Measurements from ENCODE around the gene DNM3. TPM values are rescaled to one million over a fixed set of nuclear protein-coding genes. Genes with fewer than 3 reads are reported as not detected.

The DNM3 gene
- total RNA-seq, 1 experiment from 2014 or later, result 0.11 TPM

DNA sequence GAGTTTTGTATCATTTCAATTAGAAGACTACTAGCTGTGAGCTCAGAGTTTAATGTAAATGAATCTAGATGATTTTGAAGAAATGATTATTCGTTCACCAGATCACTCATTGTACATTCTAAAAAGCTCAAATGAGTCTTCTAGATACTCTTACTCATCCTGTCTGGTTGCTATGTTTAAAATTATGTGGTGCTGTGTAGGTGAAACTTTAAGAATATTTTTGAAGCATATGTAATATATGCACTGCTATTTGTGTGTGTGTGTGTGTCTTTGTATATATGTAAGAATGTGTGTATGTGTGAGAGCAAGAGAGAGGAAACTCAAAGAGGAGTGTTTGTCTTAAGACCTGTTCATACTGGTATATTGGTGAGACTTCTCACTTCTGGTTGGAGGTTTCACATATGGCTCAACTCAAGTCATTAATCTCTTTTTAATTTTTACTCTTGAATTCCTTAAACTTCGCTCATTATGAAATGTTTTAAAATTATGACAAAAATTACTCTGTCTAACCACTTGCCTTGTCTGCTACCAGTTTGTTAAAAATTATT is 570.6 kb downstream of the DNM3 start:
- no peaks in the 10 kb centered on the region for H3K27me3 Mint-ChIP-seq (ENCODE audit: insufficient read depth, unreplicated experiment)
- Histone ChIP-seq H3K27me3 (replicated peaks; ENCODE audit: control insufficient read depth, insufficient read depth, low read length) (no peaks in the 10 kb centered on the region), H3K4me1 (no peaks in the 10 kb centered on the region), H3K36me3 (ENCODE audit: control insufficient read depth, insufficient read depth, low read length) (no peaks in the 10 kb centered on the region), H3K9me3 (no peaks in the 10 kb centered on the region), H3K4me3 (ENCODE audit: low read depth, low read length) (no peak overlapping the region)
- POLR2A ChIA-PET, result no interaction called here
- CTCF ChIA-PET, result no interaction called here
- intact Hi-C loops (cut with micrococcal nuclease; ENCODE audit: unreplicated experiment), result no loop called here
- no peaks in the 10 kb centered on the region for H3K4me1 Mint-ChIP-seq (ENCODE audit: low read depth, unreplicated experiment)
- no peaks in the 10 kb centered on the region for H3K36me3 Mint-ChIP-seq (ENCODE audit: insufficient read depth, unreplicated experiment)
- no peaks in the 10 kb centered on the region for H3K9me3 Mint-ChIP-seq (ENCODE audit: unreplicated experiment)
- H3K27ac Mint-ChIP-seq (ENCODE audit: unreplicated experiment), result no peak overlapping the region
- no peak for TF ChIP-seq CTCF (IDR thresholded peaks at IDR 0.05; ENCODE audit: insufficient read depth in 1 of 2, low read depth in 1 of 2, low read length in 1 of 2, severe bottlenecking in 1 of 2, unreplicated experiment in 1 of 2)
- no peak overlapping the region for H3K4me3 Mint-ChIP-seq (ENCODE audit: unreplicated experiment)
- no TSS peak for BruUV-seq (replicated peaks)
- no peak for DNase-seq

- Histone ChIP-seq H3K36me3 (ENCODE audit: control insufficient read depth, insufficient read depth, low read length) (no peaks in the 10 kb centered on the region), H3K4me1 (peaks cover 9% of the 10 kb centered on the region; the same call in 1 of the 2 replicates), H3K9me3 (no peaks in the 10 kb centered on the region), H3K27me3 (replicated peaks; ENCODE audit: control insufficient read depth, insufficient read depth, low read length) (no peaks in the 10 kb centered on the region), H3K4me3 (ENCODE audit: low read depth, low read length) (no peak overlapping the region)
- no TSS peak for BruUV-seq (replicated peaks)
- H3K4me3 Mint-ChIP-seq (ENCODE audit: unreplicated experiment), result no peak overlapping the region
- ChIA-PET CTCF (interaction anchor here (0.7 kb wide), 1 partner anchor 563 kb away, joined by 3 read pairs; no protein-coding TSS in a partner anchor), POLR2A (no interaction called here)
- no peak for DNase-seq
- H3K9me3 Mint-ChIP-seq (ENCODE audit: unreplicated experiment), result no peaks in the 10 kb centered on the region
- H3K4me1 Mint-ChIP-seq (ENCODE audit: low read depth, unreplicated experiment), result peaks cover 8% of the 10 kb centered on the region
- no peak for TF ChIP-seq CTCF (IDR thresholded peaks at IDR 0.05; ENCODE audit: insufficient read depth in 1 of 2, low read depth in 1 of 2, low read length in 1 of 2, severe bottlenecking in 1 of 2, unreplicated experiment in 1 of 2)
- intact Hi-C loops (cut with micrococcal nuclease; ENCODE audit: unreplicated experiment), result no loop called here
- no peak overlapping the region for H3K27ac Mint-ChIP-seq (ENCODE audit: unreplicated experiment)
- H3K27me3 Mint-ChIP-seq (ENCODE audit: insufficient read depth, unreplicated experiment), result no peaks in the 10 kb centered on the region
- no peaks in the 10 kb centered on the region for H3K36me3 Mint-ChIP-seq (ENCODE audit: insufficient read depth, unreplicated experiment)
These were observed 573.0 kb downstream of the DNM3 start for GRCh38 chr1:172414331-172414730.

DNA sequence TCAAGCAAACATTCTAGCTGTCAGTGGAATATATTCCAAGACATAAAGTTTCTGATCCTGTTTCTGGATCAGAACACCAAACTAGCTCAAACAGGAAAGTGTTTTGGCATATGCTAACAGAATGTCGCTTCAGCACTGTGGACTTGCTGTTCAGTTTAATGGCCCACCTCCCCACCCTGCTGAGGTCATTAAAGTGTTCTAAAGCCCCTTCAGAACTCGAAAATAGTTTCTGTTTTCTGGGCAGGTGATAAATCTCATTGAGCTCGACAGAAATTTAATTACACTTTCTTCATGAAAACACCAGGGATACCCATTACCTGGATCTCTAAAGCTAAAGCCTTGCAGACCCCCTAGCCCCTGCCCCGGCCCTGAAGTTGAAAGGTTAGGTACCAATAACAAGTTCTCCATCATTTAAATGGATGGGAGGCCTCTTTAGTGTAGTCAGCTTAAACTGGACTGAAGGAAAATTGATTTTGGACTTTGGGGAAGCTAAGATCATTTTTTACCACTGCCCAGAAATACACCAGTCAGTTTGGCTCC is 575.3 kb downstream of the DNM3 start:
- Mint-ChIP-seq H3K27ac (ENCODE audit: unreplicated experiment) (no peak overlapping the region), H3K9me3 (ENCODE audit: unreplicated experiment) (no peaks in the 10 kb centered on the region), H3K27me3 (ENCODE audit: insufficient read depth, unreplicated experiment) (no peaks in the 10 kb centered on the region), H3K4me3 (ENCODE audit: unreplicated experiment) (no peak overlapping the region), H3K36me3 (ENCODE audit: insufficient read depth, unreplicated experiment) (no peaks in the 10 kb centered on the region), H3K4me1 (ENCODE audit: low read depth, unreplicated experiment) (peaks cover 8% of the 10 kb centered on the region)
- Histone ChIP-seq H3K36me3 (ENCODE audit: control insufficient read depth, insufficient read depth, low read length) (no peaks in the 10 kb centered on the region), H3K27me3 (replicated peaks; ENCODE audit: control insufficient read depth, insufficient read depth, low read length) (no peaks in the 10 kb centered on the region), H3K4me3 (ENCODE audit: low read depth, low read length) (no peak overlapping the region), H3K4me1 (peaks cover 9% of the 10 kb centered on the region; the same call in 1 of the 2 replicates), H3K9me3 (no peaks in the 10 kb centered on the region)
- BruUV-seq (replicated peaks), result no TSS peak
- ChIA-PET CTCF (no interaction called here), POLR2A (no interaction called here)
- intact Hi-C loops (cut with micrococcal nuclease; ENCODE audit: unreplicated experiment), result no loop called here
- DNase-seq, result no peak
- TF ChIP-seq CTCF (IDR thresholded peaks at IDR 0.05; ENCODE audit: insufficient read depth in 1 of 2, low read depth in 1 of 2, low read length in 1 of 2, severe bottlenecking in 1 of 2, unreplicated experiment in 1 of 2), result no peak

Data from Caco-2 (cell line).